Progenitor cell of endocrine pancreas (in vitro differentiated cells): ENCODE measurements around the gene MAGI3. TPM values are rescaled to one million over a fixed set of nuclear protein-coding genes. Genes with fewer than 3 reads are reported as not detected.

ENCODE experiments used
- DNase-seq: peaks from one replicate; pipeline ENCODE4 v3.0.0; 2021; ENCODE audit warnings: low spot score; ENCODE audit not compliant: unreplicated experiment
- H3K27ac Mint-ChIP-seq: 2 replicates; pipeline ENCODE4 v1.8.0; 2021; ENCODE audit warnings: mild to moderate bottlenecking, moderate library complexity, mixed read lengths
- H3K27me3 Mint-ChIP-seq: 2 replicates; pipeline ENCODE4 v1.8.0; 2021; ENCODE audit warnings: mixed read lengths
- H3K36me3 Mint-ChIP-seq: 2 replicates; pipeline ENCODE4 v1.8.0; 2022; ENCODE audit warnings: mixed read lengths; ENCODE audit not compliant: insufficient read depth
- H3K4me1 Mint-ChIP-seq: 2 replicates; pipeline ENCODE4 v1.8.0; 2021; ENCODE audit warnings: low read depth, mixed read lengths
- H3K4me3 Mint-ChIP-seq: 2 replicates; pipeline ENCODE4 v1.8.0; 2021; ENCODE audit warnings: low read depth, mild to moderate bottlenecking, moderate library complexity, mixed read lengths
- H3K9me3 Mint-ChIP-seq: 2 replicates; pipeline ENCODE4 v1.8.0; 2021; ENCODE audit warnings: low read depth, mixed read lengths
- total RNA-seq: library from RNA; stranded (reverse); gene quantifications from 2 replicates; pipeline ENCODE4 v1.2.1, GENCODE V29; 2021
- TF ChIP-seq, protein P1 (sequence below): fragments of 200-600 bp; sonication (generic); IDR thresholded peaks from one replicate; pipeline ENCODE4 v1.5.0; 2021; ENCODE audit warnings: antibody characterized with exemption, mild to moderate bottlenecking; ENCODE audit not compliant: unreplicated experiment

Gene MAGI3
- total RNA-seq, 1 donor from 2014 or later: 23.7 TPM

DNA sequence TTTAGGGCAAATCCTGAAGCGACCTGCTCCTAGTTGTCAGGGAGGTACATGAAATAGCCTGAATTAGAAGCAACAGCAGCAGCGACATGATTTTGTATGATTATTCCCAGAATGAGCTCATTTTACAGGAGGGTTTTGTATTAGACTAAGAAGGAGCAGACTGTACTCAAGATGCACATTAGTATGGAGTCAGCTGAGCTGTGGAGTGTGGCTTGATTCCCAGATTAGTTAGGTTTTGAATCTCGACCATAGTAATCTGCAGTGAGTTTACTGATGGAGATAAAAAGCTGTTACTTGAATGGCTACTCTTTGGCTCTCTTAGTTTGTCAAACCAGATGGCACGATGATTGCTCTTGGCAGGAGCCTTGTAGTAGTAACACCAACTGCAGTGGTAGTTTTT is 225.8 kb downstream of the MAGI3 start:
- TF ChIP-seq, protein P1, sequence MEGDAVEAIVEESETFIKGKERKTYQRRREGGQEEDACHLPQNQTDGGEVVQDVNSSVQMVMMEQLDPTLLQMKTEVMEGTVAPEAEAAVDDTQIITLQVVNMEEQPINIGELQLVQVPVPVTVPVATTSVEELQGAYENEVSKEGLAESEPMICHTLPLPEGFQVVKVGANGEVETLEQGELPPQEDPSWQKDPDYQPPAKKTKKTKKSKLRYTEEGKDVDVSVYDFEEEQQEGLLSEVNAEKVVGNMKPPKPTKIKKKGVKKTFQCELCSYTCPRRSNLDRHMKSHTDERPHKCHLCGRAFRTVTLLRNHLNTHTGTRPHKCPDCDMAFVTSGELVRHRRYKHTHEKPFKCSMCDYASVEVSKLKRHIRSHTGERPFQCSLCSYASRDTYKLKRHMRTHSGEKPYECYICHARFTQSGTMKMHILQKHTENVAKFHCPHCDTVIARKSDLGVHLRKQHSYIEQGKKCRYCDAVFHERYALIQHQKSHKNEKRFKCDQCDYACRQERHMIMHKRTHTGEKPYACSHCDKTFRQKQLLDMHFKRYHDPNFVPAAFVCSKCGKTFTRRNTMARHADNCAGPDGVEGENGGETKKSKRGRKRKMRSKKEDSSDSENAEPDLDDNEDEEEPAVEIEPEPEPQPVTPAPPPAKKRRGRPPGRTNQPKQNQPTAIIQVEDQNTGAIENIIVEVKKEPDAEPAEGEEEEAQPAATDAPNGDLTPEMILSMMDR: no peak
- Mint-ChIP-seq H3K36me3 (peaks cover 7% of the 10 kb centered on the region), H3K4me3 (no peak overlapping the region), H3K27ac (no peak overlapping the region), H3K27me3 (no peaks in the 10 kb centered on the region), H3K9me3 (peaks cover 4% of the 10 kb centered on the region), H3K4me1 (peaks cover 9% of the 10 kb centered on the region)
- DNase-seq: no peak

DNA sequence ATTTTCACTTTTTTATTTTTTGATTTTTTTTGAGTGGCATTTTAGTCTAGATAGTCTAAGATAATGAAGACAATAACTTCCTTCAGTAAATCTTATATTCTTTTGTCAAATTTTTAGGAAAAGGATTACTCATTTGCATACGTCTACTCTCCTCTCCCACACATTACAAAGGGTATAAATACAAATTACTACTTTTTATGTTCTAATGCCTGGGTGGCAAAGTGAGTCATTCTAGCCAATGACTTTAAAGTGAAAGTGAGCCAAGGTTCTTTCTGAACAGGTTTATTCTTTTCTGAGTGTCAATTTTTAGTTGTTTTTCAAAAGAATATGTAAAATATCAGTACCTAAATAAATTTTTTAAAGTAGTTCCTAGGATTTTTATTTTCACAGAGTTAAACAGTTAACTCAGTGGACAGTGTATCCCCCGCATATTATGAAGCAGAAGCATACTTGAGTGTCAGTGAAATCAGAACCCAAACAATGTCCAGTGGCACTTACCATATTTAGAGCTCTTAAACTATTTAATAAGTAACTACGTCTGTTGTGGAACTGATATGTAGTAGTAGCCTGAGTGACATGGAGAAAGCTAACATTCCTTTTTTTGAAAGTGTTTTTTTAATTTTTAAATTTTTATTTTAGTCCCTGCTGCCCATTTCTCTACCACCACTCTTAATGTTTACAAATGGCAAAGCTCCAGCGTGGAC is 227.3 kb downstream of the MAGI3 start:
- Mint-ChIP-seq H3K36me3 (peaks cover 5% of the 10 kb centered on the region), H3K4me3 (no peak overlapping the region), H3K27me3 (no peaks in the 10 kb centered on the region), H3K4me1 (peaks cover 5% of the 10 kb centered on the region), H3K27ac (no peak overlapping the region), H3K9me3 (no peaks in the 10 kb centered on the region)
- DNase-seq: no peak
- TF ChIP-seq, protein P1: no peak

DNA sequence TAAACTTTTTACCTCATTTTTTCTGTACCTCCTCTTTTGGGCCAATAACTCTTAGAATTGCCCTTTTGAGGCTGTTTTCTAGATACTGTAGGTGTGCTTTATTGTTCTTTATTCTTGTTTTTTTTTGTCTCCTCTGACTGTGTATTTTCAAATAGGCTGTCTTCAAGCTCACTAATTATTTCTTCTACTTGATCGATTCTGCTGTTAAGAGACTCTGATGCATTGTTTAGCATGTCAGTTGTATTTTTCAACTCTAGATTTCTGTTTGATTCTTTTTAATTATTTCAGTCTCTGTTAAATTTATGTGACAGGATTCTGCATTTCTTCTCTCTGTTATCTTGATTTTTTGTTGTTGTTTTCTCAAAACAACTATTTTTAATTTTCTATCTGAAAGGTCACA is 238.7 kb downstream of the MAGI3 start:
- TF ChIP-seq, protein P1: no peak
- Mint-ChIP-seq H3K36me3 (peaks cover 41% of the 10 kb centered on the region), H3K27ac (no peak overlapping the region), H3K9me3 (peaks cover 43% of the 10 kb centered on the region), H3K4me1 (no peaks in the 10 kb centered on the region), H3K27me3 (no peaks in the 10 kb centered on the region), H3K4me3 (no peak overlapping the region)
- no peak for DNase-seq

DNA sequence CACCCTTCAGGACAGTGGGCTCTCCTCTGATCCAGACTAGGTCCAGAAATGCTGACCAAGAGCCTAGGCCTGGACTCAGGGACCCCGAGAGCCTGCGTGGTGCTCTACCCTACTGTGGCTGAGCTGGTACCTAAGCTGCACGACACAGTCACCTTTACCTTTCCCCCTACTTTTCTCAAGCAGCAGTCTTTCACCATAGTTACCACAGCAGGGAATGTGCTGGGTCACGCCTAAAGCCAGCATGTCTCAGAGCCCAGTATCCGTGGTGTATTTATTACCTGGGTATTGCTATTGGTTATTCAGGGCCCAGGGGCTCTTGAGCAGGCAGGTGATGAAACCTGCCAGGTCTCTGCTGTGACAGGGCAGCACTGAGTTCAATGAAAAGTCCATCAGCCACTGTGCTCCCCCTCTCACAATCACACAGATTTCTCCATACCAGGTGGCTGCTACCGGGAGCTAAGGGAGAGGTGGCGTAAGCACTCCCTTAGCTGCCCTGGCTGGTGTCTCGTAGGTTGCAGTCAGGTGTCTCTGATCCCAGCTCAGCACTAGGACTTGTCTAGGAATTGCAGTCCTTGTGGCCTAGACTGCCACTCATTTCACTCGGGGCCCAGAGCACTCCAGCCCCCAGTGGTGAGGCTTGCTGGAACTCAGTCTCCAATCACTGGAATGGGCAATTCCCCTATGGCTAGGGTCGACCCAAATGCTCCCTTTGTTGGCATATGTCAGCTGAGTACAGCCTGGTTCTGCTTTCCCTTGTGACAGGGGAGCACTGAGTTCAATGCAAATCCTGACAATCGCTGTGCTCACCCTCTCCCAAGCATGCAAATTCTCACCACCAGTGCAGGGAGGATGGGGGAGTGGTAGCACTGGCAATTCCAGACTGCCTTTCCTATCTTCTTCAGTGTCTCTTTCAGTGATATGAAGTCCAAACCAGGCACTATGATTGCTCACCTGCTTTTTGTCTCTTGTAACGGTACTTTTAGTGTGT is 240.3 kb downstream of the MAGI3 start:
- H3K27ac Mint-ChIP-seq: peak overlapping the region; percentile 71
- TF ChIP-seq, protein P1: no peak
- no peak for DNase-seq
- peaks cover 32% of the 10 kb centered on the region for H3K9me3 Mint-ChIP-seq
- H3K4me3 Mint-ChIP-seq: no peak overlapping the region
- no peaks in the 10 kb centered on the region for H3K27me3 Mint-ChIP-seq
- H3K4me1 Mint-ChIP-seq: no peaks in the 10 kb centered on the region
- H3K36me3 Mint-ChIP-seq: peaks cover 29% of the 10 kb centered on the region

DNA sequence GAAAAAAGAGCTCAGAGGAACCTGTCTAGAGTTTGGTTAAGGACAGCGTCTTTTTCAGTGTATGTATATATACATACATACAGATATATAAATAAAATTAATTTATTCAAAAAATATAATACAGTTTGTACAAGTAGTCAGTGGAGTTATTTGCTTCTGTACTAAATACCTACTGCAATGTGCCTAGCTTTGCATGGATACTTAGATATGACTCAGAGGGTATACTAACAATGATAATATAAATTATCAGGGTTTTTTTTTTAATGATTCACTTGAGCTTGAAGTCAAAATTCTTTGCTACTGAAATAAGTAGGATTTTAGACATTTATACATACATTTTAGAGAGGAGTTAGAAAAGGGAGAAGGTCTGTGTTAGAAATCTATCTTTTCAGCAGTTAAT is 251.1 kb downstream of the MAGI3 start:
- Mint-ChIP-seq H3K4me3 (no peak overlapping the region), H3K4me1 (no peaks in the 10 kb centered on the region), H3K36me3 (peaks cover 19% of the 10 kb centered on the region), H3K27me3 (no peaks in the 10 kb centered on the region), H3K9me3 (peaks cover 18% of the 10 kb centered on the region), H3K27ac (no peak overlapping the region)
- TF ChIP-seq, protein P1: no peak
- DNase-seq: no peak
